Hematopoietic multipotent progenitor cell treated with erythropoietin and hydrocortisone succinate and interleukin-3 and kit ligand, for 17 days (in vitro differentiated cells): ENCODE measurements around the gene TM4SF18.

ENCODE experiments used
- DNase-seq: peaks from one replicate; pipeline ENCODE4 v3.0.0-alpha.2; 2015; ENCODE audit warnings: low spot score

The TM4SF18 gene

DNA sequence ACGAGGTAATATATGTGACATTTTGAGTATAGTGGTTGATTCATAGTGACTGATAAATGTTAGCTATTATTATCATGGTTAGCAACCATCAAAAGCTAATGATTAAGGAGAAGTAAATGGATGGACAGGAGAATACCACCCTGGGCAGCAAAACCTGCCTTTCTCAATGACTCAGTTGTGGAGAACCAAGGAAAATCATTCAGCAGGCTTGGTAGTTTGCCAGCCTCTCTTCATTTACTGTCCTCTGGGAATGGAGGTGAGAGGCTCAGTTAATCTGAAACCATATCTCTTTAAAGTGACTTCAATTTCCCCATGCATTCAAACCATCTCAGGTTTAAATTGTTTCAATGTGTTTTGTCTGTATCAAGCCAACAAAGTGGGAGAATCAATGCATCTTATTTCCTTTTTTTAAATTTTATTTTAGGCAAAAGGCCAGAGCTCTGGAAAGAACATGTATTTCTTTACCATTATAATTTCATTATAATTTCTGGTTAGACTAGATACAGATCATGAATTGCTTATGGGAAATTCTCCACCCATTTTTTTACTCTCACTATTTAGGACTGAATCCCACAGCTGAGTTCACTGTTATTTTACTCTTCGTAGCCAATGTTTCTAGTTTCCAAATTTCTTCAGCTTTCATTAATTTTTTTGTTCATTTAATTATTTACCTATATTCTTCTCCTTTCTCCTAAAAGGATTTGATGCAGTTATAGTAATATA, 2.7 kb downstream of the TM4SF18 start:
- DNase-seq: no peak

DNA sequence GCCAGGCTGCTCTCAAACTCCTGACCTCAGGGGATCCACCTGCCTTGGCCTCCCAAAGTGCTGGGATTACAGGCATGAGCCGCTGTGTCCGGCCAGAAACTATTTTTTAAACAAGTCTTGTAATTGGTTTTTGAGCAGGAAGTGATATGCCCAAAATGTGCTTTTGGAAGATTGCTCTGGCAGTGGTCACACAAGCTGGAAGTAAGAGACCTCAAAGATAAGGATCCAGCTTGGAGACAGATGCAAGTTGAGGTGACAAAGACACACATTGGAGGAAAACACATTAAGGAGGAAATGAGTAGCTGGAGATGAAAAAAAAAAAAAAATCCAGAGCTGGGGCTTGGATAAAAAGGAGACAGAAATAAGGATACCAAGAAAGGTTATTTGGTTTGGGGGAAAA, 6.3 kb downstream of the TM4SF18 start:
- no peak for DNase-seq

DNA sequence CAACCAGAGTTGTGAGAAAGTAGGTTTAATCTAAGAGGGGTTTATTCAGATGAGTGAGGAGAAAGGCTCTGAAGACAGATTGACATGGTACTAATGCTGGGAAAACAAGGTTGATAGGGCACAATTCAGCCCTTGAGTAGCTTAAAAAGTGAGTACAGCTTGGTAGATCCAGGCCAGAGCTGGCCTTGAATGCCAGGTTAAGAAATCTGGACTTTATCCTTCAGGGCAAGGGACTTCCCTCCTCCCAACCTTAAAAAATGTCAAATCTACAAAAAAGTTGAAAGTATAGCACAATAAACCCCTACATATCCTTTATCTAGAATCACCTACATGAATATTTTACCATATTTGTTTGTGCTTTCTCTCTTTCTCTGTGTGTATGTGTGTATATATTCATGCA, 7.9 kb downstream of the TM4SF18 start:
- no peak for DNase-seq

DNA sequence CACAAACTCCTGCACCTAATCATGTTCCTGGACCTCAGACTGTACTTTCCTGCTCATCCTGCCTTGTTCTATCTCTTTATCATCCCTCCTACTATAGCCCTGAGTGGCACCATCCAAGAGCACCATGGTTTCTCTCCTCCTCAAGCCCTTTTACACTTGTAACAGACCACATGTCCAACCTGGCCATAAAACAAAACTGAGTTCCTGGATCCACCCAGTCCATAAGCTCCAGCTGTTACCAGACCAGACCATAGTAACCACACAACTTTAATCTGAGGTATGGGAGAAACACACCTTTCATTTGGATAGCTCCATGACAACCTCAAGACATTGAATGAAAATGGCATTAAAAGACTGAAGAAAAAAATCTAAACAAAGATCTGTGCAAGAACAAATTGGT, 9.1 kb downstream of the TM4SF18 start:
- DNase-seq: no peak

- DNase-seq: no peak
These were observed 11.8 kb downstream of the TM4SF18 start for GRCh38 chr3:149321640-149322039.

DNA sequence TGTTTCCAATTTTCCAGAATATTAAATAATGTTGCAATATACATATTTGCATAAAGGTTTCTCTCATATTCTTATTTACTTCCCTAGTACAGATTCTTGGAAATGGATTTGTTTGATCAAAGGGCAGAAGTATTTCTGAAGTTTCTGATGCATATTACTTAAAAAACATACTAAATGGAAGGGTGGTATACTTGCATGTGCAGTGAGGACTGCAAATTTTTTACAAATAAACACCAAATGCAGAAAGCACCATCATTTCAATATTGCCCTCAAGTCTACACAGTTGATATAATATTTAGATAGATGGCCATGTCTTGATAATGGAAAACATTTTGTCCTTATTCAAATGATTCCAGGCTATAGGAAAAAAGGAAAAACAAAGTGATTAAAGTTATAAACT, 12.3 kb downstream of the TM4SF18 start:
- DNase-seq: no peak

DNA sequence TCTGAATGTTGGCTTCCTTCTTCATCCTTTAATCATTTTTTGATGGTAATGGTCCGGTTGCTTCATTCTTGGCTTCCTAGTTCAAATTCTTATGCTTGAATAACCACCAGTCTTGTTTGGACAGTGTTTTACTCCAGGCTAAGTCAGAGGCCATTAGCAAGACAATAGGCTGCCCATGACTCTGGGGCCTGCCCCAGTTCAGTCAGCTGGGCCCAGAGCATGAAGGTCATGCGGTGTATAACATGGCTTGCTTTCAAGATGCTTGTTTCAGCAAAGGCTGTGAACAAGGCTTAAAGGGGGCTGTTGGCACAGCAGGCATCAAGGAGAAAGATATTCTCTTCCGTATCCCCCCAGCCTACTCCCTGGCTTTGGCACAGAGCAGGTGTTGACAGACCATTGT, 13.7 kb downstream of the TM4SF18 start:
- no peak for DNase-seq

- no peak for DNase-seq
These were observed 16.4 kb downstream of the TM4SF18 start for GRCh38 chr3:149317072-149317471.

GRCh38 chr3:149316437-149316836, 17.0 kb downstream of the TM4SF18 start:
- DNase-seq: no peak

GRCh38 chr3:149315694-149316093, 17.7 kb downstream of the TM4SF18 start:
- DNase-seq: no peak

GRCh38 chr3:149314807-149315578, 18.4 kb downstream of the TM4SF18 start:
- no peak for DNase-seq

GRCh38 chr3:149313542-149313941, 19.9 kb downstream of the TM4SF18 start:
- no peak for DNase-seq

- DNase-seq: no peak
These were observed 22.5 kb downstream of the TM4SF18 start for GRCh38 chr3:149310796-149311534.

DNA sequence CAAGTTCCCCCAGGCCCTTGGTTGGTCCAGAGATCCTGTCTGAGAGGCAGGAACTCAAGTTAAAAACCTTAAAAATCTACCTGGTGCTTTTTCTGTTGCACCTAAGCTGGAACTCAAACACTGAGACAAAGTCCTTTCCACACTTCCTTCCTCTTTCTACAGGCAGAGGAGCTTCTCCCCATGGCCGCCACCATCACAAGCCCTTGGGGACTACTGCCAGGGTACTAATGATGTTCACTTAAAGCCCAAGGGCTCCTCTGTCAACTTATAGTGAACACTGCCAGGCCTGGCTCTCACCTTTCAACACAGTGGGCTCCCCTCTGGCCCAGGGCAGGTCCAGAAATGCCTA, 26.0 kb downstream of the TM4SF18 start:
- no peak for DNase-seq

GRCh38 chr3:149306751-149307434, 26.5 kb downstream of the TM4SF18 start:
- no peak for DNase-seq

- no peak for DNase-seq
These were observed 28.1 kb downstream of the TM4SF18 start for GRCh38 chr3:149305376-149305775.

- no peak for DNase-seq
These were observed 33.3 kb downstream of the TM4SF18 start for GRCh38 chr3:149299938-149300801.

DNA sequence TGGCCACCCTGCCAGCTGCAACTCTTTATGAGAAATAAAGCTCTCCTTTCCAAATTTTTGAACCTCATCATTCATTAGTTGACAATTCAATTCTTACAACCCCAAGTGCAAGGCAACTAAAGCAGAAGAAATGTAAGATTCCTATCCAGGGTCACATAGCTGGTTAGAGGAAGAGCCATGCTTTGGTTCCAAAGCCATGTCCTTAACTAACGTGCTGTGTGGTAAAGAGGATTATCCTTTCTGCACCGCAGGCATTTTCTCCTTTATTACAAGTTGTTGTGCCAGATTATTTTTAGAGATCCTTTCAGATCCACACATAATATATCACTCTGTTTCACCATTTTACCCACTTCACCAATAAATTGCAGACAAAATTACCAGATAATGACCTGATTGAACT, 36.5 kb downstream of the TM4SF18 start:
- DNase-seq: no peak

GRCh38 chr3:149292666-149293065, 40.8 kb downstream of the TM4SF18 start:
- no peak for DNase-seq

GRCh38 chr3:149291178-149291577, 42.3 kb downstream of the TM4SF18 start:
- DNase-seq: peak; percentile 33

DNA sequence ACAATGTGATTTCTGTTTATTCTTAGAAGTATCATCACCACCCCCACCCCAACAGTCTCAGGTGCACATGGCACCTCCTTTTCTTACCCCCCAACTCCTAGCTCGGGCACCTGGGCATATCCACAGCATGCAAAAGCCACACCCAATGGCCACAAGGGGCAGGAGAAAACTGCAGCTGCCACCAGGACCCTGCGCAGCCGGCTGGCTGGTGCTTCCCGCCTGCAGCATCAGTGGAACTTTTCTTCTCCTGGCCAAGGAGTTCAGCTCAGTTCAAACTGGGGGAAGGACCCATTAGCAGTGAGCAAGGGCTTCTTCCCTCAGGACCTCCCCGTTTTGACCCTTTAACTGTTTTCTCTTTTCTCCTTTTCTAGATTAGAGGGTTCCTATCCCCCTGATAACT, 44.8 kb downstream of the TM4SF18 start:
- DNase-seq: no peak

- no peak for DNase-seq
These were observed 49.4 kb downstream of the TM4SF18 start for GRCh38 chr3:149284034-149284433.
